ENCODE results near the gene TBC1D22A.

TBC1D22A gene

GRCh38 chr22:46891382-46891951 lies 129.0 kb downstream of the TBC1D22A start:
- Histone ChIP-seq H3K9me3 (ENCODE audit: control insufficient read depth in 2 of 2, low read length in 2 of 2) (no peaks in the 10 kb centered on the region), H3K27me3 (ENCODE audit: control insufficient read depth in 1 of 2, insufficient read depth in 2 of 2, low read length in 2 of 2) (no peaks in the 10 kb centered on the region), H3K9ac (ENCODE audit: low read length in 2 of 2) (no peak overlapping the region), H3K27ac (ENCODE audit: low read length) (no peak overlapping the region), H3K4me3 (ENCODE audit: low read length in 2 of 2) (no peak overlapping the region), H3K4me1 (ENCODE audit: control insufficient read depth, insufficient read depth, low read length) (peaks cover 15% of the 10 kb centered on the region), H3K36me3 (ENCODE audit: control insufficient read depth in 2 of 2, insufficient read depth in 2 of 2, low read length in 2 of 2) (peaks cover 0 to 5% of the 10 kb centered on the region in 2 donors)

DNA sequence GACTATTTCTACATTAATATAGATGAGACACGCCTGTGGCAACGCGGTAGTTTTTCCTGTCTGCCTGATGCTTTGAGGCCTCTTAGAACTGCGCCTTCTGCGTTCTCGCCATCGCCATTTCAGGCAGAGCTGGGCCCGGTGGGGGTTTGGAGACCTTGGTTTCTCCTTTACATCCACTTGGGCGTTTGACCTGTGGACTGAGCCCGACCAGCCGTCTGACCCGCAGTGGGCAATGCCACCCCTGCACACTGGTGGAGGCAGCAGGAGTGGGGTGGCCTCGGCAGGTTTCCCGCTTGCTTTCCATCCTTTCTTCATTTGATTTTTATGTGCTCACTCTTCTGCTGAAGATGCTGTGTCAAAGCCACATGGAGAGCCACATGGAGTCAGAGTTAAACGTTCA lies 130.4 kb downstream of the TBC1D22A start:
- H3K9me3 ChIP-seq (ENCODE audit: control insufficient read depth in 2 of 2, low read length in 2 of 2): no peaks in the 10 kb centered on the region
- H3K27me3 ChIP-seq (ENCODE audit: control insufficient read depth in 1 of 2, insufficient read depth in 2 of 2, low read length in 2 of 2): no peaks in the 10 kb centered on the region
- no peak overlapping the region for H3K4me3 ChIP-seq (ENCODE audit: low read length in 2 of 2)
- no peak overlapping the region for H3K27ac ChIP-seq (ENCODE audit: low read length)
- H3K4me1 ChIP-seq (ENCODE audit: control insufficient read depth, insufficient read depth, low read length): peaks cover 15% of the 10 kb centered on the region
- H3K9ac ChIP-seq (ENCODE audit: low read length in 2 of 2): no peak overlapping the region
- H3K36me3 ChIP-seq (ENCODE audit: control insufficient read depth in 2 of 2, insufficient read depth in 2 of 2, low read length in 2 of 2): peaks cover 0 to 5% of the 10 kb centered on the region in 2 donors

DNA sequence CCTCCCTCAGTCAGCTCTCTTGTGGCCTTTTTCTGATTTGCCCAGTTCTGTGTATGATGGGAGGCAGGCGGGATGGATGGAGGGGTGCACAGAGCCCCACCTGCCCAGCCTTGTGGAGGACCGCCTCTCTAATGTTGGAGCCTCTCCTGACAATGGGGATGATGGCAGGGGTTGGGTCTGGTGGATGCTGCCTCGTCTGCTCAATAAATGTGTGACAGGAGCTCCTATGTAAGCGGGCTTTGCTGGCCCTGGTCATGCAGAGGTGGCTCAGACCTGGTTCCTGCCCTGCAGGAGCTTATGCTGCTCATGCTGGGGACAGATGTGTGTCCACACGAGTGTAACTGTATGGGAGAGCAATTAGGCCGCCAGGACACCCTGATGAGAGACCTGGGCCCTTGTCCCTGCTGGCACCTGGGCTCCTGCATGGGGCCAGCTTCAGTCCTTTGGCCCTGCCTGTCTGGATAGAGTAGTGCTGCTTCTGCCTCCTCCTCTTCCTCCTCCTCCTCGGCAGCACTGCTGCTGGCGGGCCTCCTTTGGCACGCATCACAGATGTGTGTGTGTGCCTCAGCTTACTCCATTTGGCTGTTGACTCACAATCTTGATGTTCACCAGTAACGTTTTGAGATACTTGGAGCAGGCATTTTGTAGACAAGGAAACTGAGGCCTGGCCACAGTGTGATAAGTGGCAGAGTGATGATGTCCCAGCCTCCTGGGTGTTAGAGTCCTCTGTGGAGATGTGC lies 131.0 kb downstream of the TBC1D22A start:
- Histone ChIP-seq H3K4me3 (ENCODE audit: low read length in 2 of 2) (peak overlapping the region in 1 of 2 donors; percentile 29), H3K4me1 (ENCODE audit: control insufficient read depth, insufficient read depth, low read length) (peaks cover 15% of the 10 kb centered on the region), H3K27me3 (ENCODE audit: control insufficient read depth in 1 of 2, insufficient read depth in 2 of 2, low read length in 2 of 2) (no peaks in the 10 kb centered on the region), H3K36me3 (ENCODE audit: control insufficient read depth in 2 of 2, insufficient read depth in 2 of 2, low read length in 2 of 2) (peaks cover 0 to 5% of the 10 kb centered on the region in 2 donors), H3K9me3 (ENCODE audit: control insufficient read depth in 2 of 2, low read length in 2 of 2) (no peaks in the 10 kb centered on the region), H3K27ac (ENCODE audit: low read length) (peak overlapping the region; percentile 24), H3K9ac (ENCODE audit: low read length in 2 of 2) (no peak overlapping the region)

GRCh38 chr22:46894081-46894671 lies 131.7 kb downstream of the TBC1D22A start:
- peak overlapping the region in 1 of 2 donors; percentile 42 for H3K9ac ChIP-seq (ENCODE audit: low read length in 2 of 2)
- no peaks in the 10 kb centered on the region for H3K9me3 ChIP-seq (ENCODE audit: control insufficient read depth in 2 of 2, low read length in 2 of 2)
- peaks cover 15% of the 10 kb centered on the region for H3K4me1 ChIP-seq (ENCODE audit: control insufficient read depth, insufficient read depth, low read length)
- H3K27me3 ChIP-seq (ENCODE audit: control insufficient read depth in 1 of 2, insufficient read depth in 2 of 2, low read length in 2 of 2): no peaks in the 10 kb centered on the region
- H3K36me3 ChIP-seq (ENCODE audit: control insufficient read depth in 2 of 2, insufficient read depth in 2 of 2, low read length in 2 of 2): peaks cover 0 to 5% of the 10 kb centered on the region in 2 donors
- H3K4me3 ChIP-seq (ENCODE audit: low read length in 2 of 2): peak overlapping the region in 1 of 2 donors; percentile 29
- H3K27ac ChIP-seq (ENCODE audit: low read length): peak overlapping the region; percentile 24

- Histone ChIP-seq H3K27ac (ENCODE audit: low read length) (no peak overlapping the region), H3K27me3 (ENCODE audit: control insufficient read depth in 1 of 2, insufficient read depth in 2 of 2, low read length in 2 of 2) (no peaks in the 10 kb centered on the region), H3K9ac (ENCODE audit: low read length in 2 of 2) (peak overlapping the region in 1 of 2 donors; percentile 42), H3K36me3 (ENCODE audit: control insufficient read depth in 2 of 2, insufficient read depth in 2 of 2, low read length in 2 of 2) (peaks cover 0 to 5% of the 10 kb centered on the region in 2 donors), H3K9me3 (ENCODE audit: control insufficient read depth in 2 of 2, low read length in 2 of 2) (no peaks in the 10 kb centered on the region), H3K4me1 (ENCODE audit: control insufficient read depth, insufficient read depth, low read length) (peaks cover 15% of the 10 kb centered on the region), H3K4me3 (ENCODE audit: low read length in 2 of 2) (no peak overlapping the region)
These were observed 132.6 kb downstream of the TBC1D22A start for GRCh38 chr22:46894851-46895640.

GRCh38 chr22:46895753-46896152 lies 133.3 kb downstream of the TBC1D22A start:
- H3K9me3 ChIP-seq (ENCODE audit: control insufficient read depth in 2 of 2, low read length in 2 of 2): no peaks in the 10 kb centered on the region
- H3K36me3 ChIP-seq (ENCODE audit: control insufficient read depth in 2 of 2, insufficient read depth in 2 of 2, low read length in 2 of 2): peaks cover 0 to 5% of the 10 kb centered on the region in 2 donors
- no peaks in the 10 kb centered on the region for H3K27me3 ChIP-seq (ENCODE audit: control insufficient read depth in 1 of 2, insufficient read depth in 2 of 2, low read length in 2 of 2)
- H3K4me1 ChIP-seq (ENCODE audit: control insufficient read depth, insufficient read depth, low read length): peaks cover 15% of the 10 kb centered on the region
- H3K9ac ChIP-seq (ENCODE audit: low read length in 2 of 2): no peak overlapping the region
- no peak overlapping the region for H3K4me3 ChIP-seq (ENCODE audit: low read length in 2 of 2)
- H3K27ac ChIP-seq (ENCODE audit: low read length): no peak overlapping the region

GRCh38 chr22:46896166-46896565 lies 133.7 kb downstream of the TBC1D22A start:
- H3K4me3 ChIP-seq (ENCODE audit: low read length in 2 of 2): no peak overlapping the region
- H3K9ac ChIP-seq (ENCODE audit: low read length in 2 of 2): no peak overlapping the region
- H3K9me3 ChIP-seq (ENCODE audit: control insufficient read depth in 2 of 2, low read length in 2 of 2): no peaks in the 10 kb centered on the region
- H3K27ac ChIP-seq (ENCODE audit: low read length): no peak overlapping the region
- H3K36me3 ChIP-seq (ENCODE audit: control insufficient read depth in 2 of 2, insufficient read depth in 2 of 2, low read length in 2 of 2): peaks cover 0 to 5% of the 10 kb centered on the region in 2 donors
- H3K4me1 ChIP-seq (ENCODE audit: control insufficient read depth, insufficient read depth, low read length): peaks cover 15% of the 10 kb centered on the region
- no peaks in the 10 kb centered on the region for H3K27me3 ChIP-seq (ENCODE audit: control insufficient read depth in 1 of 2, insufficient read depth in 2 of 2, low read length in 2 of 2)

GRCh38 chr22:46896568-46897245 lies 134.3 kb downstream of the TBC1D22A start:
- Histone ChIP-seq H3K27ac (ENCODE audit: low read length) (no peak overlapping the region), H3K36me3 (ENCODE audit: control insufficient read depth in 2 of 2, insufficient read depth in 2 of 2, low read length in 2 of 2) (peaks cover 0 to 5% of the 10 kb centered on the region in 2 donors), H3K4me1 (ENCODE audit: control insufficient read depth, insufficient read depth, low read length) (peaks cover 15% of the 10 kb centered on the region)

DNA sequence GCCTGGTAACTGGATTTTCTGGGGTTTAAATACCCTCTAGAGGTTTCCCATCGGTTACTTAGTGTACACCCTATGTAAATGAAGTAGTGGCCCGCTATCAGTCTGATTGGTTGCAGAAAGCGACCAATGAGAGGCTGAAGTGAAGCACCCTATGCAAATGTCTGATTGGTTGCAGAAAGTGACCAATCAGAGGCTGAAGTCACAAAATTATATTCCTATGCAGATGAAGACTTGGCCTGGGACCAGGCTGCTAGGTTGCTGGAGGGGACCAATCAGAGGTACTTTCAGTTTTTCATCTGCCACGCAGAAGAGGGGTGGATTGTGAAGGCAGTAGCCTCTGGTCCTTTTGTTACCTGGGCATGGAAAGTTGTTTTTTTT lies 134.8 kb downstream of the TBC1D22A start:
- no peaks in the 10 kb centered on the region for H3K27me3 ChIP-seq (ENCODE audit: control insufficient read depth in 1 of 2, insufficient read depth in 2 of 2, low read length in 2 of 2)
- peaks cover 15% of the 10 kb centered on the region for H3K4me1 ChIP-seq (ENCODE audit: control insufficient read depth, insufficient read depth, low read length)
- no peak overlapping the region for H3K9ac ChIP-seq (ENCODE audit: low read length in 2 of 2)
- peaks cover 0 to 5% of the 10 kb centered on the region in 2 donors for H3K36me3 ChIP-seq (ENCODE audit: control insufficient read depth in 2 of 2, insufficient read depth in 2 of 2, low read length in 2 of 2)
- no peaks in the 10 kb centered on the region for H3K9me3 ChIP-seq (ENCODE audit: control insufficient read depth in 2 of 2, low read length in 2 of 2)
- no peak overlapping the region for H3K4me3 ChIP-seq (ENCODE audit: low read length in 2 of 2)
- H3K27ac ChIP-seq (ENCODE audit: low read length): no peak overlapping the region

More at GRCh38 chr22:46896568-46897245, 134.3 kb downstream of the TBC1D22A start:
- Histone ChIP-seq H3K4me3 (ENCODE audit: low read length in 2 of 2) (no peak overlapping the region), H3K9me3 (ENCODE audit: control insufficient read depth in 2 of 2, low read length in 2 of 2) (no peaks in the 10 kb centered on the region), H3K27me3 (ENCODE audit: control insufficient read depth in 1 of 2, insufficient read depth in 2 of 2, low read length in 2 of 2) (no peaks in the 10 kb centered on the region), H3K9ac (ENCODE audit: low read length in 2 of 2) (no peak overlapping the region)

- H3K9me3 ChIP-seq (ENCODE audit: control insufficient read depth in 2 of 2, low read length in 2 of 2): no peaks in the 10 kb centered on the region
- no peak overlapping the region for H3K27ac ChIP-seq (ENCODE audit: low read length)
- no peaks in the 10 kb centered on the region for H3K4me1 ChIP-seq (ENCODE audit: control insufficient read depth, insufficient read depth, low read length)
- H3K27me3 ChIP-seq (ENCODE audit: control insufficient read depth in 1 of 2, insufficient read depth in 2 of 2, low read length in 2 of 2): no peaks in the 10 kb centered on the region
- no peak overlapping the region for H3K4me3 ChIP-seq (ENCODE audit: low read length in 2 of 2)
- H3K36me3 ChIP-seq (ENCODE audit: control insufficient read depth in 2 of 2, insufficient read depth in 2 of 2, low read length in 2 of 2): peaks cover 0 to 7% of the 10 kb centered on the region in 2 donors
- no peak overlapping the region for H3K9ac ChIP-seq (ENCODE audit: low read length in 2 of 2)
These were observed 138.1 kb downstream of the TBC1D22A start for GRCh38 chr22:46900549-46900948.
